Activated naive CD4-positive, alpha-beta T cell (primary cell): ENCODE results near the gene PHF11.
"Not testable (repeated sequence)": the region's sequence is repeated elsewhere in the genome, so short reads cannot be mapped to it uniquely, and the experiment has no call there.

ENCODE experiments used
- DNase-seq, 4 experiments: peaks; one replicate each; lab custom pipeline; 2025; lab: John Stamatoyannopoulos, UW

The PHF11 gene

GRCh38 chr13:49495783-49496762 is at the start of gene PHF11:
TSS of gene PHF11 (plus strand) at chr13:49495953. CDS start at chr13:49496002, 49 bp downstream.
- peak; percentile 55 to 83 (median 64) for DNase-seq

- no peak for DNase-seq
Measured at GRCh38 chr13:49446473-49446872, 49.3 kb upstream of the PHF11 start.

GRCh38 chr13:49448753-49449152 is 47.0 kb upstream of the PHF11 start:
- no peak for DNase-seq

GRCh38 chr13:49450105-49450819 is 45.5 kb upstream of the PHF11 start:
- no peak for DNase-seq

- DNase-seq = no peak
Measured at GRCh38 chr13:49452725-49453457, 42.9 kb upstream of the PHF11 start.

GRCh38 chr13:49453465-49453864 is 42.3 kb upstream of the PHF11 start:
- no peak for DNase-seq

- DNase-seq = no peak
Measured at GRCh38 chr13:49454388-49455006, 41.3 kb upstream of the PHF11 start.

GRCh38 chr13:49455007-49455398 is 40.8 kb upstream of the PHF11 start:
- DNase-seq = no peak

GRCh38 chr13:49456156-49456555 is 39.6 kb upstream of the PHF11 start:
- no peak for DNase-seq

GRCh38 chr13:49457221-49457620 is 38.5 kb upstream of the PHF11 start:
- DNase-seq = no peak

- DNase-seq = no peak
Measured at GRCh38 chr13:49459580-49459979, 36.2 kb upstream of the PHF11 start.

- no peak for DNase-seq
Measured at GRCh38 chr13:49464085-49464484, 31.7 kb upstream of the PHF11 start.

- no peak for DNase-seq
Measured at GRCh38 chr13:49464621-49465325, 31.0 kb upstream of the PHF11 start.

- no peak for DNase-seq
Measured at GRCh38 chr13:49466292-49466838, 29.4 kb upstream of the PHF11 start.

- no peak for DNase-seq
Measured at GRCh38 chr13:49472186-49472585, 23.6 kb upstream of the PHF11 start.

- DNase-seq = no peak
Measured at GRCh38 chr13:49476529-49476928, 19.2 kb upstream of the PHF11 start.

- no peak for DNase-seq
Measured at GRCh38 chr13:49481788-49482187, 14.0 kb upstream of the PHF11 start.

- DNase-seq = no peak
Measured at GRCh38 chr13:49488563-49488962, 7.2 kb upstream of the PHF11 start.

GRCh38 chr13:49494645-49495044 is 1.1 kb upstream of the PHF11 start:
- DNase-seq = no peak

- not testable (repeated sequence) for DNase-seq
Measured at GRCh38 chr13:49496837-49497236, 1.1 kb downstream of the PHF11 start.

- DNase-seq = no peak
Measured at GRCh38 chr13:49497272-49497671, 1.5 kb downstream of the PHF11 start.
